NCI-H526 treated with DMSO at 0.1 percent for 48 hours (cell line): ENCODE data around the gene CD33.

Source experiments
- DNase-seq: peaks from one replicate; lab custom pipeline; 2025; lab: John Stamatoyannopoulos, UW

Gene CD33

DNA sequence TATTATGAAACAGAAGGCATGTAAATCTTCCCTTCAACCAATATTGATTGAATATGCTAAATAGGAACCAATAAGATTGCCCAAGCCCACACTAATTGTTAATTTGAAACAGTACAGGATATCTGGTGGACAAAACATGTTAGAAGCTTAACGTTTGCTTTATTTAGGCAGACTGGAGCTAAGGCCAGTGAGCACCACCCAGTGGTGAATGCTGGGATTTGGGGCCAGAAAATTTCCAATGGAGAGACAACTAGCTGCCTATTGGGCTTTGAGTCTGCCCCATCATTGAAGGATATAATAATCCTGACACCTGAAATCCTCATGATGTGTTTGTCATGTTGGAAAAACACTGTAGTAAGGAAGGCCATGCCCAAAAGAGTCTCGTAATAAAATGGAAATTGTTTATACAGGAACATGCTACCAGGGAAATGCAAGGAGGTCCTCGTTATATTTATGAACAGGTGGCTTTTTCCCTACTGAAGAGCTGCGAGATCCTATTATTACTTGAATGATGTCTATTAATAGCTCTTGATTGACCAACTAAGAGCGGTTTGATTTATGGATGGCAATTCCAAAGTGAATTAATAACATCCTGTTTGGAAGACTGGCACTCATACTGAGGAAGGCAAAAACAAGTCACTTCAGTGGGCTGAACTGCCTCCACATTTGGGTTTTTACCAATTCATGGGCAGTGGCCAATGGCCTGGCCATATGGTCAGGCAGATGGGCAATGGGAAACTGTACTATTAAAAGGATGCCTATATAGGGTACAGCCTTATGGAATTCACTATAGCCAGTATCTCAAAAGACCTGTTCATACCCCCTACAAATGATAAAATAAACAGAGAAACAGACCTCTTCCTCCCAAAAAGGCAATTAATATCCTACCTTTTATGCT, 34.7 kb downstream of the CD33 start:
- DNase-seq = peak; percentile 34

DNA sequence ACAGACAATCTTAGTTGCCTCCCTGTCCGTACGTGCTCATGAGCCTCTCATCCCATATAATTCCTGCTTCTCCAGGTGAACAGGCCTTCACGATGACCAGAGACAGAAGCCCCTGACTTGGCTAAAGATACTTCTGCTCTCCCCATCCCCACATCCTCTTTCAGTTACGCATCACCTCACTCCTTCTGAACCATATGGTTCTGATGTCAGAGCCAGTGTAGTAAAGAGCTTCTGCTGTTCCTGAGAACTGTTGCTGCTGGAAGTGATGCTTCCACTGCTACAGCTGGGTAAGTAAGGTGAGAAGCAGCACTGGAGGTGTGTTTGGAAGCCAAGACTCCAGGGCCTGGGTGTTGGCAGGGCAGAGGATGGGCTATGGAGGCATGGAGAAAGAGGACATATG, 38.9 kb downstream of the CD33 start:
- no peak for DNase-seq

DNA sequence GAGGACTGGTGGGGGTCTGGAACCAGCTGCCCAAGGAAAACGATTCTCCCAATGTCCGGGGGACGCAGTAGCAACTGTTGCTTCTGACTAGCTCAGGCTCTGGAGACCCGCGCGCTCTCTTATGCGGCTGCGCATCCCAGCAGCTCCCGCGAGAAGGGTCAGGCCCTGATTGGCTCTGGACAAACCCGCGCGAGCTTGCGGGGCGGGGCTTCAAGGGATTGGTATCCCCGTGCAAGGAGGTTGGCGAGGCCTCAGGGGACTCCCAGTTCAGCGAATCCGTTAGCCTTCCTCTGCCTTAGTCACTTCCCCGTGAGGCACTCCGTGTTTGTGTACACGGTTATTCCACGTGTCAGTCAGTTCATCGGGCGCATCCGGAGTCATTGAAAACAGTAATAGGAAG, 46.2 kb downstream of the CD33 start:
- DNase-seq = no peak

DNA sequence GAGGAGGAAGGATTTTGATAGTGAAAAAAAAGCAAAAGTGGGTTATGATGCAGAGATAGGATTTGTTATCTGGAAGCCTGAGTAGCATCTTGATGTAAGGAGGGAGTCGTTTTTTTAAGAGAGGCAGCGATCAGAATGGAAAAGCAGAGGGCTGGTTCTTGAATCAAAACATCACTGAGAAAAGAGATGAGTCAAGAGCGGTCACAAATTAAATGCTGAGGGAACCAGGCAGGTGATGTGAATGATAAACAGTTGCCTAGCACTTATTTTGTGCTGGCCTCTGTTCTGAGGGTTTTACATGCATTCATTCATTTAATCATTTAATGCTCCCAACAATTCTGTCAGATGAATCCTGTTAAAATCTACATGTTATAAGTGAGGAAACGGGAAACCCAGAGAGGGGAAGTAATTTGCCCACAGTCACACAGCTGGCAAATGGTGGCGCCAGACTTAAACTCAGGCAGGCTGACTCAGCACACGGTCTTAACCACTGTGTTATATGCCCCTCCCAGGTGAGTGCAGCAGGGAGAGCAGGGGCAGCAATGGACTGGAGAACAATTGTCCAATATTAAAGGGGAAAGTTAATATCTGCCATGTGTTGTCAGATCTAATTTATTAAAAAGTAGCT, 47.4 kb downstream of the CD33 start:
- no peak for DNase-seq

DNA sequence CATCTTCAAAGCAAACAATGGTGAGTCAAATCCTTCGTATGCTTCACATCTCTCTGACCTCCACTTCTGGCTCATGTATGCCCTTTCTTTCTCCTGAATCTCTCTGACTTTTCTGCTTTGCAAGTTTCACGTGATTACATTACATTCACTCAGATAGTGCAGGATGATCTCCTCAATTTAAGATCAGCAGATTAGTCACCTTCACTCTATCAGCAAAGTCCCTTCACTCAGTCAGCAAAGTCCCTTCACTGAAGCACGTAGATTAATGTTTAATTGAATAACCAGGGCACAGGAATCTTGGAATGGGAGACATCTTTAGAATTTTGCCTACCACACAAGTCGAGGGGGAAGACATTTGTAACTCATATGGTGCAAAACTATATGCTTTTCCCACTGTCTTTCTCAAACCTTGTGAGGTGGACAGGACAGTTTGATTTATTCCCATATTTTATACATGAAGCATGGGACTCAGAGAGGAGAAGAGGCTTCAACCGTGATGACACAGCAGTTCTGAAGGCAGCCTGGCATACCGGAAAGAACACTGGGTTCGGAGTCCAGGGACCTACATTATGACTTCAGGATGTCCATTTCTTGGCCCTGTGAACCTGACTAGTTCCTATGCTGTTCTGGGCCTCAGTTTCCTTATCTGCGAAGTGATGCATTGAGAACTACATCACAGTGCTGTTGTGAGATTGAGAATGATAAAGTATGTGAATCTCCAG, 49.3 kb downstream of the CD33 start:
- no peak for DNase-seq

DNA sequence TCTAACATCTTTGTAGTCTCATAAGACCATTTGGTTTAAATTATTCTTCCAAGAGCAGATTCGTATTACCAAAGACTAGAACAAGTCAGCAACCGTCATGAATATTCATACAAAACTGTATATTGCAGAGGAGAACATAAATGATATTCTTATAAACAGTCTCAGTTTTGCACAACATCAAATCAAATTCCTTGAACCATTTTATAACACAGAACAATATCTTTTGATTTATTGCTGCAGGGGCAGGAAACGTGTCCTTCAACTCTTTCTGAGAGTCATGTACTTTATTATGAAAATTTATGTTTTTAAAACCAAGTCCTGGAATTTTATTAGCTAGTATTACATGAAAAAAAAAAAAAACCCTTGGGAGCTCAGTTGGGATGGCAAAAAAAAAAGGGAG, 52.2 kb downstream of the CD33 start:
- no peak for DNase-seq

DNA sequence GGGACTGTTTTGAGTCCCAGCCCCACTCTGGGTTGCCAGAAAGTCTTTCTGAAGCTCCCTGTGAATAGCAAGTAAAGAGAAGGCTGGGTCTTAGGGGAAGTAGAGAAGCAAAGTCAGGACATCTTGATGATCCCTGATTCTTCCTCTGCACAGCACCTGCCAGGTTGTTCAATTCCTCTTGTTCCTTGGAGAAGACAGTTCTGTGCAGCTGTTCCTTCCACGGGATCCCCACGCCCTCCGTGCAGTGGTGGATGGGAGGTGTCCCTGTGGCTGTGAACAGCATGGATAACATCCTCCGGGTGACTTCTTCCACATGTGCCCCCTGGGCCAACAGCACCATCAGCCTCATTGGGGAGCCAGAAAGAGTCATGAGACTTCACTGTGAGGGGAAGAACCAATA, 57.5 kb downstream of the CD33 start:
- DNase-seq = no peak

DNA sequence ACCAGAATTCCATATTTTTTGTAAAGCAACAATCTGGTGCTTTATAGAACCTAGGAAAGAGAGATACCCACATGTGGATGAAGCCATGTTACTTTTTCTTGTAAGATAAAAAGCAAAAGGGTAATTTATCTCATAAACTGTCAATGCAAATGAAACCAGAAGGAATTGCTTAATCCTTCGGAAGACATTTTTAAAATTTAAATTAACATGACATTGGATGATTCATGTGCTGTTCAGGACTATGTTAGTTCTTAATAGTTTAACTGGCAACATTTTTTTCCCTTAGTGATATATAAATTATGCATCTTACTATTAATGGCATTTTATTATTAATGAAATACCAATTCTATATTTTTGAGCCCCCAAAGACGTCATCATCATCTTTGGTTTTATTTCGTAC, 60.8 kb downstream of the CD33 start:
- DNase-seq = no peak
